ENCODE results near the gene PPP1R12A.

The PPP1R12A gene

GRCh38 chr12:79975143-79975542, 40.2 kb upstream of the PPP1R12A start:
- POLR2A ChIA-PET: no interaction called here
- TF ChIP-seq FOXA1 (IDR thresholded peaks at IDR 0.05) (no peak), FOXM1 (IDR thresholded peaks at IDR 0.05; ENCODE audit: borderline replicate concordance) (no peak), ZNF384 (IDR thresholded peaks at IDR 0.05) (no peak), L3MBTL2 (conservative IDR thresholded peaks at IDR 0.05) (no peak), LEF1 (IDR thresholded peaks at IDR 0.05; ENCODE audit: borderline replicate concordance) (no peak), SUZ12 (IDR thresholded peaks at IDR 0.05) (no peak), PKNOX1 (IDR thresholded peaks at IDR 0.05) (no peak)
- CTCF ChIA-PET: no interaction called here
- no peak for DNase-seq (ENCODE audit: extremely low spot score)

- CTCF ChIA-PET: interaction anchor here (1.0 kb wide), 1 partner anchor 32 kb away, joined by 3 read pairs; no protein-coding TSS in a partner anchor
- no peak for DNase-seq (ENCODE audit: extremely low spot score)
- TF ChIP-seq FOXM1 (IDR thresholded peaks at IDR 0.05; ENCODE audit: borderline replicate concordance) (no peak), PKNOX1 (IDR thresholded peaks at IDR 0.05) (no peak), ARNT (IDR thresholded peaks at IDR 0.05) (no peak), SUZ12 (IDR thresholded peaks at IDR 0.05) (no peak), FOXK2 (IDR thresholded peaks at IDR 0.05) (no peak), ZNF384 (IDR thresholded peaks at IDR 0.05) (no peak), HDGF (IDR thresholded peaks at IDR 0.05; ENCODE audit: borderline replicate concordance) (no peak), CTBP1 (IDR thresholded peaks at IDR 0.05; ENCODE audit: borderline replicate concordance) (no peak), SP1 (IDR thresholded peaks at IDR 0.05) (no peak), TARDBP (IDR thresholded peaks at IDR 0.05) (no peak), FOXA1 (IDR thresholded peaks at IDR 0.05) (no peak), BHLHE40 (IDR thresholded peaks at IDR 0.05; ENCODE audit: borderline replicate concordance) (no peak), NFRKB (IDR thresholded peaks at IDR 0.05) (no peak), LEF1 (IDR thresholded peaks at IDR 0.05; ENCODE audit: borderline replicate concordance) (no peak), ELF4 (IDR thresholded peaks at IDR 0.05) (no peak), L3MBTL2 (conservative IDR thresholded peaks at IDR 0.05) (no peak)
- POLR2A ChIA-PET: no interaction called here
These were observed 38.9 kb upstream of the PPP1R12A start for GRCh38 chr12:79973801-79974200.

GRCh38 chr12:79964100-79964627, 29.3 kb upstream of the PPP1R12A start:
- POLR2A ChIA-PET: no interaction called here
- DNase-seq (ENCODE audit: extremely low spot score): no peak
- TF ChIP-seq L3MBTL2 (conservative IDR thresholded peaks at IDR 0.05) (no peak), BHLHE40 (IDR thresholded peaks at IDR 0.05; ENCODE audit: borderline replicate concordance) (no peak), FOXM1 (IDR thresholded peaks at IDR 0.05; ENCODE audit: borderline replicate concordance) (no peak), SP1 (IDR thresholded peaks at IDR 0.05) (no peak), ELF4 (IDR thresholded peaks at IDR 0.05) (no peak), FOXA1 (IDR thresholded peaks at IDR 0.05) (no peak), FOXK2 (IDR thresholded peaks at IDR 0.05) (no peak), ZNF384 (IDR thresholded peaks at IDR 0.05) (no peak), LEF1 (IDR thresholded peaks at IDR 0.05; ENCODE audit: borderline replicate concordance) (no peak), NFRKB (IDR thresholded peaks at IDR 0.05) (no peak), PKNOX1 (IDR thresholded peaks at IDR 0.05) (no peak)
- CTCF ChIA-PET: no interaction called here

GRCh38 chr12:79961411-79961810, 26.5 kb upstream of the PPP1R12A start:
- CTCF ChIA-PET: no interaction called here
- no peak for DNase-seq (ENCODE audit: extremely low spot score)
- POLR2A ChIA-PET: no interaction called here
- TF ChIP-seq ZNF384 (IDR thresholded peaks at IDR 0.05): no peak
- TF ChIP-seq L3MBTL2 (conservative IDR thresholded peaks at IDR 0.05): no peak
- TF ChIP-seq CTBP1 (IDR thresholded peaks at IDR 0.05; ENCODE audit: borderline replicate concordance): no peak
- no peak for TF ChIP-seq NFRKB (IDR thresholded peaks at IDR 0.05)
- TF ChIP-seq SUZ12 (IDR thresholded peaks at IDR 0.05): no peak
- no peak for TF ChIP-seq FOXM1 (IDR thresholded peaks at IDR 0.05; ENCODE audit: borderline replicate concordance)
- no peak for TF ChIP-seq TARDBP (IDR thresholded peaks at IDR 0.05)
- TF ChIP-seq FOXK2 (IDR thresholded peaks at IDR 0.05): no peak
- no peak for TF ChIP-seq SP1 (IDR thresholded peaks at IDR 0.05)
- no peak for TF ChIP-seq ARNT (IDR thresholded peaks at IDR 0.05)
- no peak for TF ChIP-seq LEF1 (IDR thresholded peaks at IDR 0.05; ENCODE audit: borderline replicate concordance)
- no peak for TF ChIP-seq ELF4 (IDR thresholded peaks at IDR 0.05)
- no peak for TF ChIP-seq PKNOX1 (IDR thresholded peaks at IDR 0.05)
- no peak for TF ChIP-seq FOXA1 (IDR thresholded peaks at IDR 0.05)
- no peak for TF ChIP-seq HDGF (IDR thresholded peaks at IDR 0.05; ENCODE audit: borderline replicate concordance)
- TF ChIP-seq BHLHE40 (IDR thresholded peaks at IDR 0.05; ENCODE audit: borderline replicate concordance): no peak

GRCh38 chr12:79959484-79959883, 24.6 kb upstream of the PPP1R12A start:
- TF ChIP-seq ARNT (IDR thresholded peaks at IDR 0.05): no peak
- TF ChIP-seq FOXA1 (IDR thresholded peaks at IDR 0.05): no peak
- no peak for TF ChIP-seq CTBP1 (IDR thresholded peaks at IDR 0.05; ENCODE audit: borderline replicate concordance)
- TF ChIP-seq ELF4 (IDR thresholded peaks at IDR 0.05): no peak
- TF ChIP-seq BHLHE40 (IDR thresholded peaks at IDR 0.05; ENCODE audit: borderline replicate concordance): no peak
- TF ChIP-seq L3MBTL2 (conservative IDR thresholded peaks at IDR 0.05): no peak
- TF ChIP-seq SUZ12 (IDR thresholded peaks at IDR 0.05): no peak
- TF ChIP-seq PKNOX1 (IDR thresholded peaks at IDR 0.05): no peak
- TF ChIP-seq SP1 (IDR thresholded peaks at IDR 0.05): no peak
- no peak for TF ChIP-seq HDGF (IDR thresholded peaks at IDR 0.05; ENCODE audit: borderline replicate concordance)
- no peak for TF ChIP-seq TARDBP (IDR thresholded peaks at IDR 0.05)
- no peak for TF ChIP-seq LEF1 (IDR thresholded peaks at IDR 0.05; ENCODE audit: borderline replicate concordance)
- no peak for TF ChIP-seq FOXK2 (IDR thresholded peaks at IDR 0.05)
- TF ChIP-seq ZNF384 (IDR thresholded peaks at IDR 0.05): no peak
- no peak for TF ChIP-seq NFRKB (IDR thresholded peaks at IDR 0.05)
- TF ChIP-seq FOXM1 (IDR thresholded peaks at IDR 0.05; ENCODE audit: borderline replicate concordance): no peak
- DNase-seq (ENCODE audit: extremely low spot score): no peak

More at GRCh38 chr12:79959484-79959883, 24.6 kb upstream of the PPP1R12A start:
- POLR2A ChIA-PET: no interaction called here
- CTCF ChIA-PET: no interaction called here

Measured in HEK293T (cell line).